ENCODE data around the gene MED12L.

DNA sequence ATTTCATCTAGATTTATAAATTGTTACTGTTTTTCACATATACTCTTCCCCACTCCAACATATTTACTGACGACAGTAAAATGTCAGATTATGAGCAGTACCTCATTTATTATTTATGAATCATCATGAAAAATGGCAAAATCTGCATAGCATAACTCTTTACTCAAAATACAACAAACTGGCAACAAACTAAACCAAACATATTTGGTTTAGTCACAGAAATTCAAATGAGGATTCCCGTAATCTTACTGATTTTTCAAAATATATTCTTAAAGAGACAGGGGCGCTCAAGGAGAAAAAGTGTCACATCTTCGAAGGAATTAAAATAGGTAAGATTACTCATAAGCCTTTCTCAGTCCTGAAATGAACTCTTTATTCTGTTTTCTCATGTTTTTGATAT, 234.2 kb downstream of the MED12L start:
- no peak for TF ChIP-seq POLR2AphosphoS5 (IDR thresholded peaks at IDR 0.05; ENCODE audit: low read depth, low read length)
- TF ChIP-seq, protein P1, sequence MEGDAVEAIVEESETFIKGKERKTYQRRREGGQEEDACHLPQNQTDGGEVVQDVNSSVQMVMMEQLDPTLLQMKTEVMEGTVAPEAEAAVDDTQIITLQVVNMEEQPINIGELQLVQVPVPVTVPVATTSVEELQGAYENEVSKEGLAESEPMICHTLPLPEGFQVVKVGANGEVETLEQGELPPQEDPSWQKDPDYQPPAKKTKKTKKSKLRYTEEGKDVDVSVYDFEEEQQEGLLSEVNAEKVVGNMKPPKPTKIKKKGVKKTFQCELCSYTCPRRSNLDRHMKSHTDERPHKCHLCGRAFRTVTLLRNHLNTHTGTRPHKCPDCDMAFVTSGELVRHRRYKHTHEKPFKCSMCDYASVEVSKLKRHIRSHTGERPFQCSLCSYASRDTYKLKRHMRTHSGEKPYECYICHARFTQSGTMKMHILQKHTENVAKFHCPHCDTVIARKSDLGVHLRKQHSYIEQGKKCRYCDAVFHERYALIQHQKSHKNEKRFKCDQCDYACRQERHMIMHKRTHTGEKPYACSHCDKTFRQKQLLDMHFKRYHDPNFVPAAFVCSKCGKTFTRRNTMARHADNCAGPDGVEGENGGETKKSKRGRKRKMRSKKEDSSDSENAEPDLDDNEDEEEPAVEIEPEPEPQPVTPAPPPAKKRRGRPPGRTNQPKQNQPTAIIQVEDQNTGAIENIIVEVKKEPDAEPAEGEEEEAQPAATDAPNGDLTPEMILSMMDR (IDR thresholded peaks at IDR 0.05) = no peak
- TF ChIP-seq FOXJ3 (CRISPR knock-in tag; IDR thresholded peaks at IDR 0.05) = no peak
- TF ChIP-seq RAD21 (IDR thresholded peaks at IDR 0.05; ENCODE audit: low read length) = no peak
- TF ChIP-seq EZH2phosphoT487 (IDR thresholded peaks at IDR 0.05; ENCODE audit: borderline replicate concordance, low read depth) = no peak
- no peak for TF ChIP-seq TAF1 (IDR thresholded peaks at IDR 0.05; ENCODE audit: borderline replicate concordance, low read depth, low read length)
- no peak for TF ChIP-seq GABPA (IDR thresholded peaks at IDR 0.05; ENCODE audit: low read depth)
- TF ChIP-seq, protein P2, sequence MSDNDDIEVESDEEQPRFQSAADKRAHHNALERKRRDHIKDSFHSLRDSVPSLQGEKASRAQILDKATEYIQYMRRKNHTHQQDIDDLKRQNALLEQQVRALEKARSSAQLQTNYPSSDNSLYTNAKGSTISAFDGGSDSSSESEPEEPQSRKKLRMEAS (IDR thresholded peaks at IDR 0.05; ENCODE audit: low read depth) = no peak

Data from SK-N-SH (cell line).